HepG2 (cell line): ENCODE data around the gene ZCCHC4. TPM values are rescaled to one million over a fixed set of nuclear protein-coding genes. Genes with fewer than 3 reads are reported as not detected.

ENCODE experiments used
- ATAD3A ChIP-seq: sonication (generic); formaldehyde crosslinking; IDR thresholded peaks from 2 replicates; pipeline ENCODE4 v1.4.0; 2020; ENCODE audit warnings: missing genetic modification reagents
- BRF2 ChIP-seq: sonication (generic); formaldehyde crosslinking; IDR thresholded peaks from 2 replicates; pipeline ENCODE4 v1.8.1; 2022; ENCODE audit warnings: mild to moderate bottlenecking, missing genetic modification reagents
- CENPT ChIP-seq: sonication (generic); formaldehyde crosslinking; IDR thresholded peaks from 2 replicates; pipeline ENCODE4 v1.8.0; 2022; ENCODE audit warnings: low read depth, mild to moderate bottlenecking, moderate library complexity, missing genetic modification reagents
- ELF1 ChIP-seq: sonication (generic); formaldehyde crosslinking; IDR thresholded peaks from 2 replicates; pipeline ENCODE4 v1.4.0; 2020; ENCODE audit warnings: missing genetic modification reagents
- ELF3 ChIP-seq: IDR thresholded peaks from 2 replicates; pipeline ENCODE4 v1.6.1; 2016; ENCODE audit warnings: missing genetic modification reagents, missing compliant biosample characterization
- MBNL3 ChIP-seq: fragments of 250-450 bp; sonication (Bioruptor Pico); conservative IDR thresholded peaks from 2 replicates; pipeline ENCODE4 v1.8.0; 2022; ENCODE audit warnings: mild to moderate bottlenecking, inconsistent platforms
- MEF2D ChIP-seq: sonication (generic); formaldehyde crosslinking; IDR thresholded peaks from 2 replicates; pipeline ENCODE4 v1.5.1; 2020; ENCODE audit warnings: mild to moderate bottlenecking, missing genetic modification reagents
- NR3C1 ChIP-seq: sonication (generic); formaldehyde crosslinking; IDR thresholded peaks from 2 replicates; pipeline ENCODE4 v1.4.0; 2020; ENCODE audit warnings: missing genetic modification reagents
- PRPF4 ChIP-seq: fragments of 200-400 bp; formaldehyde crosslinking; IDR thresholded peaks from 2 replicates; pipeline ENCODE4 v1.6.1; 2016; ENCODE audit warnings: low read length, low read depth; ENCODE audit not compliant: poor library complexity, severe bottlenecking
- RBM39 ChIP-seq: fragments of 200-400 bp; formaldehyde crosslinking; IDR thresholded peaks from one replicate; pipeline ENCODE4 v1.6.1; 2018; ENCODE audit warnings: antibody characterized with exemption, mild to moderate bottlenecking, low read depth, low read length; ENCODE audit not compliant: poor library complexity, severe bottlenecking
- RELA ChIP-seq: sonication (generic); formaldehyde crosslinking; IDR thresholded peaks from 2 replicates; pipeline ENCODE4 v1.4.0; 2020; ENCODE audit warnings: missing genetic modification reagents
- TAF15 ChIP-seq: fragments of 200-400 bp; formaldehyde crosslinking; IDR thresholded peaks from one replicate; pipeline ENCODE4 v1.6.1; 2018; ENCODE audit warnings: mild to moderate bottlenecking, low read depth, low read length; ENCODE audit not compliant: poor library complexity, severe bottlenecking
- TSC22D2 ChIP-seq: sonication (generic); formaldehyde crosslinking; IDR thresholded peaks from 2 replicates; pipeline ENCODE4 v1.5.1; 2020; ENCODE audit warnings: missing genetic modification reagents, mild to moderate bottlenecking, borderline replicate concordance
- ZFP91 ChIP-seq: sonication (generic); formaldehyde crosslinking; IDR thresholded peaks from 2 replicates; pipeline ENCODE4 v1.9.0; 2022; ENCODE audit warnings: missing genetic modification reagents, mild to moderate bottlenecking, borderline replicate concordance
- ZNF280D ChIP-seq: sonication (generic); formaldehyde crosslinking; IDR thresholded peaks from 2 replicates; pipeline ENCODE4 v1.5.1; 2020; ENCODE audit warnings: mild to moderate bottlenecking, missing genetic modification reagents
- ZNF331 ChIP-seq: sonication (generic); formaldehyde crosslinking; IDR thresholded peaks from 2 replicates; pipeline ENCODE4 v1.4.0; 2020; ENCODE audit warnings: missing genetic modification reagents
- ZNF562 ChIP-seq: sonication (generic); formaldehyde crosslinking; IDR thresholded peaks from 2 replicates; pipeline ENCODE4 v1.8.0; 2022; ENCODE audit warnings: missing genetic modification reagents, borderline replicate concordance
- ZNF574 ChIP-seq: sonication (generic); formaldehyde crosslinking; IDR thresholded peaks from 2 replicates; pipeline ENCODE4 v1.4.0; 2020; ENCODE audit warnings: missing genetic modification reagents
- ZNF772 ChIP-seq: sonication (generic); formaldehyde crosslinking; IDR thresholded peaks from 2 replicates; pipeline ENCODE4 v1.5.0; 2020; ENCODE audit warnings: mild to moderate bottlenecking, missing genetic modification reagents
- ZSCAN21 ChIP-seq: sonication (generic); formaldehyde crosslinking; IDR thresholded peaks from 2 replicates; pipeline ENCODE4 v1.8.0; 2022; ENCODE audit warnings: mild to moderate bottlenecking, missing genetic modification reagents, moderate library complexity, borderline replicate concordance
- ZSCAN31 ChIP-seq: sonication (generic); formaldehyde crosslinking; IDR thresholded peaks from 2 replicates; pipeline ENCODE4 v1.5.0; 2020; ENCODE audit warnings: low read depth, mild to moderate bottlenecking, missing genetic modification reagents
- polyA plus RNA-seq, 8 experiments: library from polyadenylated mRNA; depleted of rRNA in 3 of 8; stranded (reverse) in 7 of 8; unstranded in 1 of 8; fragments of >200 nt; fragmentation: Illumina TruSeq in 4 of 8; extraction: Trizol in 4 of 8; gene quantifications; 2 replicates each; pipeline versions ENCODE4 v1.2.1 to v1.2.3, GENCODE V29; 2011 to 2016; ENCODE audit warnings: low read depth in 4 of 8, missing spikeins in 1 of 8, mixed read lengths in 1 of 8; ENCODE audit not compliant: insufficient read depth in 1 of 8
- total RNA-seq, 5 experiments: library from RNA; depleted of rRNA; stranded (reverse); fragments of >200 nt; fragmentation: Illumina TruSeq; extraction: Trizol; gene quantifications; 2 replicates each; pipeline ENCODE4 v1.2.3, GENCODE V29; 2016; ENCODE audit warnings: low read depth in 1 of 5

ZCCHC4 gene
- total and polyA plus RNA-seq, 2 of the 13 experiments (the other 11 are each of a cell fraction or from before 2014, with no cell fraction given): 13.2 to 15.0 TPM

- TF ChIP-seq ZFP91 (peak; percentile 95), ZNF331 (CRISPR knock-in tag) (peak; percentile 88), PRPF4 (no peak), ZNF574 (CRISPR knock-in tag) (peak; percentile 100), ZNF772 (CRISPR knock-in tag) (peak; percentile 65; the same call in 1 of the 2 replicates), NR3C1 (CRISPR knock-in tag) (no peak), MEF2D (CRISPR knock-in tag) (peak; percentile 88; the same call in 1 of the 2 replicates), ZSCAN21 (CRISPR knock-in tag) (0 out of 2 replicates have a peak, but pooled peaks have one; percentile 31), ATAD3A (CRISPR knock-in tag) (no peak), ZSCAN31 (CRISPR knock-in tag) (peak; percentile 87; the same call in 1 of the 2 replicates), MBNL3 (CRISPR knock-in tag) (no peak), RELA (CRISPR knock-in tag) (peak; percentile 87; the same call in 1 of the 2 replicates), ELF1 (peak; percentile 79), BRF2 (CRISPR knock-in tag) (no peak; the same call in 1 of the 2 replicates), TAF15 (no peak), ZNF562 (CRISPR knock-in tag) (no peak), CENPT (CRISPR knock-in tag) (no peak), ELF3 (CRISPR knock-in tag) (peak; percentile 64; the same call in 1 of the 2 replicates), RBM39 (peak; percentile 85), TSC22D2 (peak; percentile 68; the same call in 1 of the 2 replicates), ZNF280D (CRISPR knock-in tag) (peak; percentile 85; the same call in 1 of the 2 replicates)
Observed at GRCh38 chr4:25312496-25313200, at the start of gene ZCCHC4 (continued).
